Brain microvascular endothelial cell (primary cell): Measurements from ENCODE around the gene PIGP.

Experiments
- DNase-seq: peaks from one replicate; pipeline ENCODE4 v3.0.0-alpha.2; 2020
- H3K27ac ChIP-seq: fragments of 250-450 bp; sonication (Bioruptor Pico); 2 replicates; pipeline ENCODE4 v1.5.1; 2020; ENCODE audit warnings: mild to moderate bottlenecking, moderate library complexity
- H3K27me3 ChIP-seq: fragments of 250-450 bp; sonication (Bioruptor Pico); replicated peaks from 2 replicates; pipeline ENCODE4 v1.5.1; 2020; ENCODE audit warnings: mild to moderate bottlenecking
- H3K36me3 ChIP-seq: fragments of 250-450 bp; sonication (Bioruptor Pico); replicated peaks from 2 replicates; pipeline ENCODE4 v1.5.1; 2020; ENCODE audit warnings: mild to moderate bottlenecking
- H3K4me3 ChIP-seq: 2 replicates; pipeline ENCODE4 v1.5.1; 2011; ENCODE audit warnings: low read depth, mild to moderate bottlenecking, control low read depth, low read length, moderate library complexity
- in situ Hi-C: cut with HindIII; loops from 2 replicates; pipeline ENCODE4 v1.10.0; 2017; ENCODE audit warnings: low sequenced_read_pairs, low pct_ligation_motif_present
- TF ChIP-seq, protein P1 (sequence below): IDR thresholded peaks from 2 replicates; pipeline ENCODE4 v1.5.1; 2011; ENCODE audit warnings: low read depth, mild to moderate bottlenecking, moderate library complexity, low read length, control low read depth, inconsistent platforms; ENCODE audit errors: missing control alignments

PIGP gene

DNA sequence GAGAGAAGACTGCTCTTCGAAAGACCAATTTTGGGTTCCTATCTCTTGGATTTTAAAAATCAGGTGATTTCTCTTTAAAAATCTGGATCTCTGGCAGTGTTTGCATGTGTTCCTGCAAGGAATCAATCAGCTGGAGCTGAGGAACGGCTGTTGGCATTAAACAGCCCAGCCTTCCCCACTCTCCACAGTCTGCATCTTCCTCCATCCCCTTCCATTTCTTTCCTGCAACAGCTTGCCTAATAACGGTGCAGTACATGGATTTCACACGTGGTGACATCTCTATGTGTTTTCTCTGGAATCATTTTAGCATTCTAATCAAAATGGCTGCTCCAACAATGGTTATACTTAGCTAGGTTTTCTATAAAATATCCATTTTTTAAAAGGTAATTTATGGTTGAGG, 46.4 kb downstream of the PIGP start:
- TF ChIP-seq, protein P1, sequence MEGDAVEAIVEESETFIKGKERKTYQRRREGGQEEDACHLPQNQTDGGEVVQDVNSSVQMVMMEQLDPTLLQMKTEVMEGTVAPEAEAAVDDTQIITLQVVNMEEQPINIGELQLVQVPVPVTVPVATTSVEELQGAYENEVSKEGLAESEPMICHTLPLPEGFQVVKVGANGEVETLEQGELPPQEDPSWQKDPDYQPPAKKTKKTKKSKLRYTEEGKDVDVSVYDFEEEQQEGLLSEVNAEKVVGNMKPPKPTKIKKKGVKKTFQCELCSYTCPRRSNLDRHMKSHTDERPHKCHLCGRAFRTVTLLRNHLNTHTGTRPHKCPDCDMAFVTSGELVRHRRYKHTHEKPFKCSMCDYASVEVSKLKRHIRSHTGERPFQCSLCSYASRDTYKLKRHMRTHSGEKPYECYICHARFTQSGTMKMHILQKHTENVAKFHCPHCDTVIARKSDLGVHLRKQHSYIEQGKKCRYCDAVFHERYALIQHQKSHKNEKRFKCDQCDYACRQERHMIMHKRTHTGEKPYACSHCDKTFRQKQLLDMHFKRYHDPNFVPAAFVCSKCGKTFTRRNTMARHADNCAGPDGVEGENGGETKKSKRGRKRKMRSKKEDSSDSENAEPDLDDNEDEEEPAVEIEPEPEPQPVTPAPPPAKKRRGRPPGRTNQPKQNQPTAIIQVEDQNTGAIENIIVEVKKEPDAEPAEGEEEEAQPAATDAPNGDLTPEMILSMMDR: no peak
- no peak for DNase-seq
- Histone ChIP-seq H3K27ac (no peak overlapping the region), H3K4me3 (no peak overlapping the region), H3K36me3 (no peaks in the 10 kb centered on the region), H3K27me3 (no peaks in the 10 kb centered on the region)
- in situ Hi-C loops: no loop called here

DNA sequence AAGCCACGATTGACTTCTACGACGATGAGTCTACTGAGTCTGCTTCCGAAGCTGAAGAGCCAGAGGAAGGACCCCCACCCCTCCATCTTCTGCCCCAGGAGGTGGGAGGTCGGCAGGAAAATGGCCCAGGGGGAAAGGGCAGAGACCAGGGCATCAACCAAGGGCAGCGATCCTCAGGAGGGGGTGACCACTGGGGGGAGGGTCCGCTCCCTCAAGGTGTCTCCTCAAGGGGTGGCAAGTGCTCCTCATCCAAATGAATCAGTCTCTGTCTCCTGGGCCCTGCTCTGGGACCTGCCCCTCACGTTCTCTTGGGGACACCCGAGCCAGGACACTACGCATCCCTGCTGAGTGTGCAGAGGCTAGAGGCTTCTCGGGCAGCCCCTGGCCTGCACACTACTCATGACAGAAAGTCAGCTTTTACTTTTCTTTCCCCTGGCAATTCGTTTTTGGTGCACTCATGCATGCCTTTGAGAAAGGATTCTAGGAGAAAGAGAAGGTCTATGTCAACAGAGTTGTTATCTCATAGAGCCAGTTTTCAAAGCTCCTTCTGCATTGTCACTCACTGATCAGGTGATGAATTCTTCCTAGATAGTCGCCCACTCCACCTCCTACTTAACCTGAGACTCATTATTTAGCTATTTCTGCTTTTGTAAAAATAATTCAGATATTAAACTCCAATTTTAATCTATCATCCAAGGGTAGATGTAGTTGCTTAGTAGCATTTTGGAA, 54.8 kb downstream of the PIGP start:
- no peak overlapping the region for H3K4me3 ChIP-seq
- H3K27me3 ChIP-seq: no peaks in the 10 kb centered on the region
- H3K36me3 ChIP-seq: no peaks in the 10 kb centered on the region
- TF ChIP-seq, protein P1: no peak
- no peak for DNase-seq
- in situ Hi-C loops: no loop called here
- no peak overlapping the region for H3K27ac ChIP-seq
